ENCODE measurements around the gene COA7.

The COA7 gene

DNA sequence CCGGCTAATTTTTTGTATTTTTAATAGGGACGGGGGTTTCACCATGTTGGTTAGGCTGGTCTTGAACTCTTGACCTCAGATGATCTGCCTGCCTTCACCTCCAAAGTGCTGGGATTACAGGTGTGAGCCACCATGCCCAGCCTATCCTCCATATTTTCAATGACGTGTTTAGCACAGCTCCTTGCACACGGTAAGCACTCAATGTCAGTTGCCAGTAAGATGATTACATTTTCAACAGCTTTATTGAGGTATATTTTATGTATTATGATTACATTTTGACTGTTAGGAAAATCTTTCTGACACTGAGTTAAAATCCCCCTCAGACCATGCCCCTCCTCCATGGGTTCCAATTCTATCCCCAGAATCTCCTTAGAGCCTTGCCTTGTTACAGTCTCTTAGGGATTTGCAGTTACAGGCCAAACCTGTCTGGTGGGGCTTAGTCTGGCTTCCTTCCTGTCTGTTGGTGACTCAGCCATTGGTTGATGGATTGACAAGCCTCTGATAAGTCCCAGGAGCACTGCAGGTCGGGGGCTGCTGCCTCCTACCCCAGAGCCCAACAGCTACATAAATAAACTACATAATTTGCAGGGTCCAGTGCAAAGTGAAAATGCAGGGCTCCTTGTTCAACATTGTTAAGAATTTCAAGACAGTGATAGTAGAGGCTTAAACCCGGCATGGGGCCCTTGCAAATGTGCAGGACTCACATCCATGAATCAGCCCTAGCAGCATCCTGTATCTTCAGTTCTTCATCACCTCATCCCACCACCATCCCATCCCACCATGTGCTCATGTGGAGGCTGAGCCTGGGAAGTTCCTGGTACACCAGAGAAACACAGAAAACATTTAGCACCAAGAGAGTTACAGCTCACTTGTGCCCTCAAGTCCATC, 23.4 kb downstream of the COA7 start:
- Histone ChIP-seq H3K4me1 (ENCODE audit: low read length) (no peaks in the 10 kb centered on the region), H3K9ac (ENCODE audit: low read length) (no peak overlapping the region), H2AFZ (ENCODE audit: low read length) (no peak overlapping the region), H3F3A (ENCODE audit: insufficient read depth, low read length) (no peaks in the 10 kb centered on the region), H3K9me2 (replicated peaks; ENCODE audit: insufficient read depth, low read length) (no peaks in the 10 kb centered on the region), H3K36me3 (replicated peaks; ENCODE audit: insufficient read depth, low read length) (no peaks in the 10 kb centered on the region), H3K27ac (ENCODE audit: low read length) (no peak overlapping the region), H3K4me3 (ENCODE audit: low read length) (no peak overlapping the region), H3K79me2 (ENCODE audit: low read length) (no peaks in the 10 kb centered on the region), H3K27me3 (replicated peaks; ENCODE audit: insufficient read depth, low read length) (no peaks in the 10 kb centered on the region), H3K4me2 (ENCODE audit: low read depth, low read length) (no peak overlapping the region), H4K20me1 (ENCODE audit: insufficient read depth, low read length) (no peaks in the 10 kb centered on the region), H3K9me3 (replicated peaks; ENCODE audit: insufficient read depth, low read length) (no peaks in the 10 kb centered on the region)
- DNase-seq, result no peak
- TF ChIP-seq EZH2phosphoT487 (IDR thresholded peaks at IDR 0.05; ENCODE audit: low read length) (no peak), EZH2 (optimal IDR thresholded peaks at IDR 0.05; ENCODE audit: low read depth, low read length) (no peak)
- TF ChIP-seq, protein P1, sequence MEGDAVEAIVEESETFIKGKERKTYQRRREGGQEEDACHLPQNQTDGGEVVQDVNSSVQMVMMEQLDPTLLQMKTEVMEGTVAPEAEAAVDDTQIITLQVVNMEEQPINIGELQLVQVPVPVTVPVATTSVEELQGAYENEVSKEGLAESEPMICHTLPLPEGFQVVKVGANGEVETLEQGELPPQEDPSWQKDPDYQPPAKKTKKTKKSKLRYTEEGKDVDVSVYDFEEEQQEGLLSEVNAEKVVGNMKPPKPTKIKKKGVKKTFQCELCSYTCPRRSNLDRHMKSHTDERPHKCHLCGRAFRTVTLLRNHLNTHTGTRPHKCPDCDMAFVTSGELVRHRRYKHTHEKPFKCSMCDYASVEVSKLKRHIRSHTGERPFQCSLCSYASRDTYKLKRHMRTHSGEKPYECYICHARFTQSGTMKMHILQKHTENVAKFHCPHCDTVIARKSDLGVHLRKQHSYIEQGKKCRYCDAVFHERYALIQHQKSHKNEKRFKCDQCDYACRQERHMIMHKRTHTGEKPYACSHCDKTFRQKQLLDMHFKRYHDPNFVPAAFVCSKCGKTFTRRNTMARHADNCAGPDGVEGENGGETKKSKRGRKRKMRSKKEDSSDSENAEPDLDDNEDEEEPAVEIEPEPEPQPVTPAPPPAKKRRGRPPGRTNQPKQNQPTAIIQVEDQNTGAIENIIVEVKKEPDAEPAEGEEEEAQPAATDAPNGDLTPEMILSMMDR (IDR thresholded peaks at IDR 0.05; ENCODE audit: low read length), result no peak

GRCh38 chr1:52673513-52673912, 24.6 kb downstream of the COA7 start:
- no peaks in the 10 kb centered on the region for H3K36me3 ChIP-seq (replicated peaks; ENCODE audit: insufficient read depth, low read length)
- no peak overlapping the region for H3K4me2 ChIP-seq (ENCODE audit: low read depth, low read length)
- H3K27me3 ChIP-seq (replicated peaks; ENCODE audit: insufficient read depth, low read length), result no peaks in the 10 kb centered on the region
- H3K9me3 ChIP-seq (replicated peaks; ENCODE audit: insufficient read depth, low read length), result no peaks in the 10 kb centered on the region
- H3K27ac ChIP-seq (ENCODE audit: low read length), result no peak overlapping the region
- H2AFZ ChIP-seq (ENCODE audit: low read length), result no peak overlapping the region
- DNase-seq, result no peak
- no peak overlapping the region for H3K4me3 ChIP-seq (ENCODE audit: low read length)
- H3K79me2 ChIP-seq (ENCODE audit: low read length), result no peaks in the 10 kb centered on the region
- no peaks in the 10 kb centered on the region for H3F3A ChIP-seq (ENCODE audit: insufficient read depth, low read length)
- no peak for TF ChIP-seq EZH2 (optimal IDR thresholded peaks at IDR 0.05; ENCODE audit: low read depth, low read length)
- TF ChIP-seq EZH2phosphoT487 (IDR thresholded peaks at IDR 0.05; ENCODE audit: low read length), result no peak
- TF ChIP-seq, protein P1 (IDR thresholded peaks at IDR 0.05; ENCODE audit: low read length), result no peak
- H3K4me1 ChIP-seq (ENCODE audit: low read length), result no peaks in the 10 kb centered on the region
- no peak overlapping the region for H3K9ac ChIP-seq (ENCODE audit: low read length)
- H4K20me1 ChIP-seq (ENCODE audit: insufficient read depth, low read length), result no peaks in the 10 kb centered on the region
- H3K9me2 ChIP-seq (replicated peaks; ENCODE audit: insufficient read depth, low read length), result no peaks in the 10 kb centered on the region

- Histone ChIP-seq H3K9me2 (replicated peaks; ENCODE audit: insufficient read depth, low read length) (no peaks in the 10 kb centered on the region), H2AFZ (ENCODE audit: low read length) (no peak overlapping the region), H3K9ac (ENCODE audit: low read length) (no peak overlapping the region), H3K27ac (ENCODE audit: low read length) (no peak overlapping the region), H3K27me3 (replicated peaks; ENCODE audit: insufficient read depth, low read length) (no peaks in the 10 kb centered on the region), H3K4me2 (ENCODE audit: low read depth, low read length) (no peak overlapping the region), H3F3A (ENCODE audit: insufficient read depth, low read length) (no peaks in the 10 kb centered on the region), H3K9me3 (replicated peaks; ENCODE audit: insufficient read depth, low read length) (no peaks in the 10 kb centered on the region), H3K4me1 (ENCODE audit: low read length) (no peaks in the 10 kb centered on the region), H3K4me3 (ENCODE audit: low read length) (no peak overlapping the region), H3K36me3 (replicated peaks; ENCODE audit: insufficient read depth, low read length) (no peaks in the 10 kb centered on the region), H4K20me1 (ENCODE audit: insufficient read depth, low read length) (no peaks in the 10 kb centered on the region), H3K79me2 (ENCODE audit: low read length) (no peaks in the 10 kb centered on the region)
- no peak for DNase-seq
- TF ChIP-seq, protein P1 (IDR thresholded peaks at IDR 0.05; ENCODE audit: low read length), result no peak
- no peak for TF ChIP-seq EZH2phosphoT487 (IDR thresholded peaks at IDR 0.05; ENCODE audit: low read length)
- no peak for TF ChIP-seq EZH2 (optimal IDR thresholded peaks at IDR 0.05; ENCODE audit: low read depth, low read length)
These were observed 25.2 kb downstream of the COA7 start for GRCh38 chr1:52672946-52673345.

All from MM.1S (cell line).